ENCODE data around the gene MPC2. TPM values are rescaled to one million over a fixed set of nuclear protein-coding genes. Genes with fewer than 3 reads are reported as not detected.

Gene MPC2
- total and polyA plus RNA-seq, 7 donors, result 44.4 to 252 (median 64.2) TPM

DNA sequence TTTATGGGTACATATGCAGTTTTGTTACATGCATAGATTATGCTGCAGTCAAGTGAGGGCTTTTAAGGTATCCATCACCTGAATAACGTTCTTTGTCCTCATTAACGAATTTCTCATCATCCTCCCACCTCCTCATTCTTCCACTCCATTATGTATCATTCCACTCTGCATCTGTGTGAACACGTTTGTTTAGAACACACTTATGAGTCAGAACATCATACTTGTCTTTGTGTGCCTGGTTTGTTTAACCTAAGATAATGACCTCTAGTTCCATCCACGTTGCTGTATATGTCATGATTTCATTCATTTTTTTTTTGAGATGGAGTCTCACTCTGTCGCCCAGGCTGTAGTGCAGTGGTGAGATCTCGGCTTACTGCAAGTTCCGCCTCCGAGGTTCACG, 6.7 kb upstream of the MPC2 start:
- intact Hi-C loops (cut with DNase I), result no loop called here
- Histone ChIP-seq H3K27ac (no peak overlapping the region), H3K36me3 (no peaks in the 10 kb centered on the region), H3K9me3 (no peaks in the 10 kb centered on the region), H3K4me3 (no peak overlapping the region), H3K27me3 (no peaks in the 10 kb centered on the region), H3K4me1 (peaks cover 0 to 43% (median 29%) of the 10 kb centered on the region in 4 donors)
- 88 to 92% methylated on average over 9 of the region's 9 CpGs for WGBS, 2 donors
- no peak for DNase-seq
- no peak for TF ChIP-seq POLR2AphosphoS5 (IDR thresholded peaks at IDR 0.05)
- TF ChIP-seq EP300 (IDR thresholded peaks at IDR 0.05), result no peak
- TF ChIP-seq POLR2A (IDR thresholded peaks at IDR 0.05), result no peak
- TF ChIP-seq, protein P1, sequence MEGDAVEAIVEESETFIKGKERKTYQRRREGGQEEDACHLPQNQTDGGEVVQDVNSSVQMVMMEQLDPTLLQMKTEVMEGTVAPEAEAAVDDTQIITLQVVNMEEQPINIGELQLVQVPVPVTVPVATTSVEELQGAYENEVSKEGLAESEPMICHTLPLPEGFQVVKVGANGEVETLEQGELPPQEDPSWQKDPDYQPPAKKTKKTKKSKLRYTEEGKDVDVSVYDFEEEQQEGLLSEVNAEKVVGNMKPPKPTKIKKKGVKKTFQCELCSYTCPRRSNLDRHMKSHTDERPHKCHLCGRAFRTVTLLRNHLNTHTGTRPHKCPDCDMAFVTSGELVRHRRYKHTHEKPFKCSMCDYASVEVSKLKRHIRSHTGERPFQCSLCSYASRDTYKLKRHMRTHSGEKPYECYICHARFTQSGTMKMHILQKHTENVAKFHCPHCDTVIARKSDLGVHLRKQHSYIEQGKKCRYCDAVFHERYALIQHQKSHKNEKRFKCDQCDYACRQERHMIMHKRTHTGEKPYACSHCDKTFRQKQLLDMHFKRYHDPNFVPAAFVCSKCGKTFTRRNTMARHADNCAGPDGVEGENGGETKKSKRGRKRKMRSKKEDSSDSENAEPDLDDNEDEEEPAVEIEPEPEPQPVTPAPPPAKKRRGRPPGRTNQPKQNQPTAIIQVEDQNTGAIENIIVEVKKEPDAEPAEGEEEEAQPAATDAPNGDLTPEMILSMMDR (IDR thresholded peaks at IDR 0.05), result no peak

DNA sequence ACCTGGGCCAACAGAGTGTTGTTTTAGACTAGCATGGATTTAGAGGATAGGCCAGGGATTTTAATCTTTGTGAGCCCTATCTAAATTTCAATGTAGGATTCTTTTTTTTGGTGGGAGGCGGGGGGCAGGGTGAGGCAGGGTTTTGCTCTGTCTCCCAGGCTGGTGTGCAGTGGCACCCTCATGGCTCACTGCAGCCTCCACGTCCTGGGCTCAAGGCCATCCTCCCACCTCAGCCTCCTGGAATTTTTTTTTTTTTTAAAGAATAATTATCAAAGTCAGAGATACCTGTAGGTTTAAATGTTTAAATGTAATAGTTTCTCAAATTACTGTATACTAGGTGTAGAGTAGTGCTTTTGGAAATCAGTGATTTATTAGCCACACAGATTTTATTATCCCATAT, 3.4 kb upstream of the MPC2 start:
- TF ChIP-seq, protein P1 (IDR thresholded peaks at IDR 0.05), result no peak
- TF ChIP-seq POLR2A (IDR thresholded peaks at IDR 0.05) (no peak), POLR2AphosphoS5 (IDR thresholded peaks at IDR 0.05) (no peak), EP300 (IDR thresholded peaks at IDR 0.05) (no peak)
- H3K4me1 ChIP-seq, result peaks cover 0 to 39% (median 29%) of the 10 kb centered on the region in 4 donors
- no peaks in the 10 kb centered on the region for H3K27me3 ChIP-seq
- intact Hi-C loops (cut with DNase I), result no loop called here
- H3K4me3 ChIP-seq, result no peak overlapping the region
- 95 to 96% methylated on average over 2 of the region's 2 CpGs for WGBS, 2 donors
- H3K9me3 ChIP-seq, result no peaks in the 10 kb centered on the region
- no peak overlapping the region for H3K27ac ChIP-seq
- H3K36me3 ChIP-seq, result no peaks in the 10 kb centered on the region
- DNase-seq, result no peak

DNA sequence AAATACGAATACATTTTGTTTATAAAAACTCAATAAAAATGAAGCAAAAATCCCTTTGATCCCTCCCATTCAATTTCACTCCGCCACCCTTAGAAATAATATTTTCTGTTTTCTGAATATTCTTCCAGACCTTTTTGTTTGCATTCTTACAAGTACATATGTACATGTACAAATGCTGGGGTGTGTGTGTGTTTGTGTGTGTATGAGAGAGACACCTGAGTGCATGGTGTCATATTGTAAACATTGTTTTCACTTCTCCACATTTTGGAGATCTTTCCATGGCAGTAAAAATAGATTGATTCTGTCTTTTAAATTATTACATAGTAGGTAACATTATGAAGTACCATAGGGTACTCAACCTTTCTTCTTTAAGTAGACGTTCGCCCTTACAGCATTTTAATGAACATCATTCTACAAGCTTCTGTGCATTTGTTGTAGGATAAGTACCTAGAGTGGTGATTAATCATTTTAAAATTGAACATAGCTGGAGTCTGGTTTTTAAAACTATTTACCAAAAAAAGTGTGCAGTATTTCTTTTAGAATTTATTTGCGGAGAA, 1.3 kb upstream of the MPC2 start:
- Histone ChIP-seq H3K4me1 (peaks cover 0 to 54% (median 39%) of the 10 kb centered on the region in 4 donors), H3K27me3 (no peaks in the 10 kb centered on the region), H3K4me3 (peak overlapping the region; percentile 70 to 99 (median 86)), H3K27ac (peak overlapping the region; percentile 95 to 99 (median 96)), H3K9me3 (no peaks in the 10 kb centered on the region), H3K36me3 (no peaks in the 10 kb centered on the region)
- TF ChIP-seq EP300 (IDR thresholded peaks at IDR 0.05), result no peak
- TF ChIP-seq, protein P1 (IDR thresholded peaks at IDR 0.05), result no peak
- TF ChIP-seq POLR2A (IDR thresholded peaks at IDR 0.05), result no peak
- intact Hi-C loops (cut with DNase I), result loop anchor here (5.0 kb wide), 5 partner anchors 144 to 716 kb away; partner anchors contain the start of genes MPZL1, POU2F1 and TIPRL
- WGBS, 2 donors, result 21 to 50% methylated on average over 5 of the region's 5 CpGs
- no peak for DNase-seq

DNA sequence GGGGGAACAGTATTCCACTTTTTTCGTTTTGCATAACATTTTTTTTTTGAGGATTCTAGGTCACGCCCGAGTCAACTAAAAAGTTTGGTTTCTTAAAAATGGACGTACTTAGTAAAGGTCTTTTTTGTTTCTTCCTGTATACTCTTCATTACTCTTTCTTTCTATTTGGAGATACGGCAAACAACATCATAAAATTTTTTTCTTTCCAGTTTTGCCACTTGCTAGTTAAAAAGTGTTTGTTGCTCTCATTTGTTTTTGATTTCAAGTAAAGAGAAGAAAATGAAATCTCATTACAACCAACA, 788 bp upstream of the MPC2 start:
- Histone ChIP-seq H3K27me3 (no peaks in the 10 kb centered on the region), H3K36me3 (no peaks in the 10 kb centered on the region), H3K4me1 (peaks cover 0 to 57% (median 42%) of the 10 kb centered on the region in 4 donors), H3K9me3 (no peaks in the 10 kb centered on the region), H3K4me3 (peak overlapping the region; percentile 70 to 99 (median 86)), H3K27ac (peak overlapping the region; percentile 95 to 99 (median 96))
- no peak for DNase-seq
- WGBS, 2 donors, result 0 to 1% methylated on average over 5 of the region's 5 CpGs
- TF ChIP-seq EP300 (IDR thresholded peaks at IDR 0.05) (no peak), POLR2A (IDR thresholded peaks at IDR 0.05) (no peak), POLR2AphosphoS5 (IDR thresholded peaks at IDR 0.05) (no peak)
- TF ChIP-seq, protein P1 (IDR thresholded peaks at IDR 0.05), result no peak
- intact Hi-C loops (cut with DNase I), result loop anchor here (5.0 kb wide), 5 partner anchors 145 to 715 kb away; partner anchors contain the start of genes MPZL1, POU2F1 and TIPRL
